Stimulated activated CD8-positive, alpha-beta memory T cell treated with anti-CD3 and anti-CD28 coated beads, Interleukin-4, amount 100 ng/mL, for 24 hours (primary cell): ENCODE measurements around the gene NASP.

ENCODE experiments used
- DNase-seq: peaks from one replicate; pipeline ENCODE4 v3.0.0-alpha.2; 2020; ENCODE audit warnings: low read depth

The NASP gene

GRCh38 chr1:45620588-45621500, 37.0 kb downstream of the NASP start:
- no peak for DNase-seq

GRCh38 chr1:45621501-45621836, 37.6 kb downstream of the NASP start:
- no peak for DNase-seq

- no peak for DNase-seq
Observed at GRCh38 chr1:45621895-45622523, 38.2 kb downstream of the NASP start.

GRCh38 chr1:45622524-45623394, 38.9 kb downstream of the NASP start:
- no peak for DNase-seq

- no peak for DNase-seq
Observed at GRCh38 chr1:45623972-45624371, 40.1 kb downstream of the NASP start, which contains the start of gene CCDC17. TSS of gene CCDC17 (minus strand) at chr1:45624054. CDS start at chr1:45623909, 145 bp downstream.

GRCh38 chr1:45629035-45629434, 45.2 kb downstream of the NASP start:
- no peak for DNase-seq

GRCh38 chr1:45630429-45630828, 46.6 kb downstream of the NASP start:
- DNase-seq: no peak

- no peak for DNase-seq
Observed at GRCh38 chr1:45635211-45635610, 51.4 kb downstream of the NASP start.

- no peak for DNase-seq
Observed at GRCh38 chr1:45640293-45640692, 56.5 kb downstream of the NASP start.

GRCh38 chr1:45643321-45643720, 59.5 kb downstream of the NASP start:
- no peak for DNase-seq

- DNase-seq: no peak
Observed at GRCh38 chr1:45643978-45644377, 60.1 kb downstream of the NASP start.

GRCh38 chr1:45644661-45645060, 60.8 kb downstream of the NASP start:
- no peak for DNase-seq

- no peak for DNase-seq
Observed at GRCh38 chr1:45647248-45648021, 63.6 kb downstream of the NASP start.

GRCh38 chr1:45654540-45655280, 70.9 kb downstream of the NASP start:
- DNase-seq: no peak

GRCh38 chr1:45656573-45657226, 72.9 kb downstream of the NASP start:
- no peak for DNase-seq

GRCh38 chr1:45658171-45658570, 74.3 kb downstream of the NASP start:
- DNase-seq: no peak

GRCh38 chr1:45659222-45659621, 75.4 kb downstream of the NASP start:
- no peak for DNase-seq

GRCh38 chr1:45660336-45660735, 76.5 kb downstream of the NASP start:
- DNase-seq: no peak

GRCh38 chr1:45666836-45667235, 83.0 kb downstream of the NASP start:
- DNase-seq: no peak

- no peak for DNase-seq
Observed at GRCh38 chr1:45667321-45668111, 83.7 kb downstream of the NASP start.
